H1 (cell line): ENCODE results near the gene SYT13. TPM values are rescaled to one million over a fixed set of nuclear protein-coding genes. Genes with fewer than 3 reads are reported as not detected.
A peak's percentile ranks its signal among the peaks of the same experiment; 100 is the strongest.

ENCODE experiments used
- CEBPB ChIP-seq: IDR thresholded peaks from 2 replicates; pipeline ENCODE4 v1.6.1; 2012; ENCODE audit warnings: low read depth, low read length
- CHD7 ChIP-seq: fragments of 300-600 bp; sonication (generic); IDR thresholded peaks from 2 replicates; pipeline ENCODE4 v1.7.1; 2012; ENCODE audit warnings: low read length, moderate library complexity, mild to moderate bottlenecking, inconsistent platforms; ENCODE audit not compliant: insufficient replicate concordance
- CREB1 ChIP-seq: IDR thresholded peaks from 2 replicates; pipeline ENCODE4 v1.6.1; 2012; ENCODE audit warnings: inconsistent platforms
- CTCF ChIP-seq, 3 experiments: IDR thresholded peaks; 1 replicate in 2 of 3; 2 replicates in 1 of 3; pipeline versions ENCODE4 v1.5.1 to v1.6.1; 2011; ENCODE audit warnings: low read length in 3 of 3, mild to moderate bottlenecking in 3 of 3, inconsistent platforms in 2 of 3, low read depth in 1 of 3, moderate library complexity in 1 of 3; ENCODE audit not compliant: insufficient read depth in 1 of 3; ENCODE audit errors: control extremely low read depth in 1 of 3
- GTF2F1 ChIP-seq: IDR thresholded peaks from 2 replicates; pipeline ENCODE4 v1.6.1; 2012; ENCODE audit warnings: low read depth, low read length, improper control_type of control experiment, borderline replicate concordance
- KDM4A ChIP-seq: IDR thresholded peaks from one replicate; pipeline ENCODE4 v1.7.1; 2012; ENCODE audit warnings: low read depth, mild to moderate bottlenecking, moderate library complexity, low read length, inconsistent platforms; ENCODE audit not compliant: severe bottlenecking
- NANOG ChIP-seq: IDR thresholded peaks from 2 replicates; pipeline ENCODE4 v1.6.1; 2011; ENCODE audit warnings: low read length, low read depth, mild to moderate bottlenecking, inconsistent platforms; ENCODE audit not compliant: insufficient read depth, poor library complexity, severe bottlenecking
- RAD21 ChIP-seq, 2 experiments: IDR thresholded peaks in 1 of 2; conservative IDR thresholded peaks in 1 of 2; 2 replicates each; pipeline ENCODE4 v1.6.1; 2011; ENCODE audit warnings: low read depth in 2 of 2, low read length in 2 of 2, improper control_type of control experiment in 1 of 2, inconsistent platforms in 1 of 2, mild to moderate bottlenecking in 1 of 2, moderate library complexity in 1 of 2
- SRF ChIP-seq: IDR thresholded peaks from 2 replicates; pipeline ENCODE4 v1.6.1; 2011; ENCODE audit warnings: mild to moderate bottlenecking, low read depth, low read length, moderate library complexity
- polyA plus RNA-seq, 7 experiments: library from polyadenylated mRNA; depleted of rRNA in 3 of 7; stranded (reverse) in 5 of 7; unstranded in 2 of 7; fragments of >200 nt in 5 of 7; fragments of 200-250 nt in 2 of 7; gene quantifications; 1 replicate in 5 of 7; 2 replicates in 1 of 7; 4 replicates in 1 of 7; pipeline versions ENCODE4 v1.2.1 to v1.2.3, GENCODE V29; 2011 to 2013; ENCODE audit warnings: missing spikeins in 2 of 7, mixed read lengths in 2 of 7
- total RNA-seq: library from RNA; stranded (reverse); fragmentation: NEBNext Ultra II Directional; extraction: Animal tissue kit (Norgen Biotek cat#: 25700); gene quantifications from 2 replicates; pipeline ENCODE4 v1.2.1, GENCODE V29; 2021

The SYT13 gene
- total and polyA plus RNA-seq, 2 of the 8 experiments (the other 6 are each of a cell fraction or from before 2014, with no cell fraction given) = 4.8 to 13.2 TPM

- TF ChIP-seq CHD7 (no peak), CREB1 (no peak), NANOG (no peak), KDM4A (no peak), CEBPB (no peak), SRF (no peak), GTF2F1 (no peak), RAD21 (IDR thresholded peaks at IDR 0.05 in 1 of 2, conservative IDR thresholded peaks at IDR 0.05 in 1 of 2; ENCODE audit: low read depth in 2 of 2, low read length in 2 of 2) (peak; percentile 58 to 69), CTCF (IDR thresholded peaks at IDR 0.05; ENCODE audit: control extremely low read depth in 1 of 3, insufficient read depth in 1 of 3, low read depth in 1 of 3, low read length in 3 of 3) (peak; percentile 52 to 60 (median 56))
Observed at GRCh38 chr11:45204761-45205160, 81.4 kb downstream of the SYT13 start (continued).
